NCI-H774 (cell line): ENCODE results near the gene TSR1.

Experiments
- DNase-seq: peaks from one replicate; lab custom pipeline; 2025; lab: John Stamatoyannopoulos, UW

Gene TSR1

DNA sequence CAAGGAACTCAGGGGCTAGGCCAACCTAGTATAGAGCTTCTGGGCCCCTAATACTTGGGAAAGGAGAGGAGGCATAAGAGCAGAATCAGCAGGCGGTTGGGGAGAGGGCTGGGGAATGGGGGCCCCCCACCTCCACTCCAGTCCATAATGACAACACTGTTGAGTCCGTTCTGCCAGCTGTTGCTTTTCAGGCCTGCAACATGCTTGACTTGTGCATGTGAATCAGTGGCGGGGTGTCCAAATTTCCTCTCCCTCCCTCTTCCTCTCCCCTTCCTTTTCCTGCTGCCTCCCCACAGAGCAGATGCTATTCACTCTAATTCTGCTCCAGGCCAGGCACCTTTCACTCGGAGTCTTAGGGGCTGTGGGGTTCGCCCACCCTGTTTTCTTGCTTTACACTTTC is 32.8 kb upstream of the TSR1 start:
- no peak for DNase-seq

- DNase-seq, result no peak
Observed at GRCh38 chr17:2368359-2368758, 32.1 kb upstream of the TSR1 start.

DNA sequence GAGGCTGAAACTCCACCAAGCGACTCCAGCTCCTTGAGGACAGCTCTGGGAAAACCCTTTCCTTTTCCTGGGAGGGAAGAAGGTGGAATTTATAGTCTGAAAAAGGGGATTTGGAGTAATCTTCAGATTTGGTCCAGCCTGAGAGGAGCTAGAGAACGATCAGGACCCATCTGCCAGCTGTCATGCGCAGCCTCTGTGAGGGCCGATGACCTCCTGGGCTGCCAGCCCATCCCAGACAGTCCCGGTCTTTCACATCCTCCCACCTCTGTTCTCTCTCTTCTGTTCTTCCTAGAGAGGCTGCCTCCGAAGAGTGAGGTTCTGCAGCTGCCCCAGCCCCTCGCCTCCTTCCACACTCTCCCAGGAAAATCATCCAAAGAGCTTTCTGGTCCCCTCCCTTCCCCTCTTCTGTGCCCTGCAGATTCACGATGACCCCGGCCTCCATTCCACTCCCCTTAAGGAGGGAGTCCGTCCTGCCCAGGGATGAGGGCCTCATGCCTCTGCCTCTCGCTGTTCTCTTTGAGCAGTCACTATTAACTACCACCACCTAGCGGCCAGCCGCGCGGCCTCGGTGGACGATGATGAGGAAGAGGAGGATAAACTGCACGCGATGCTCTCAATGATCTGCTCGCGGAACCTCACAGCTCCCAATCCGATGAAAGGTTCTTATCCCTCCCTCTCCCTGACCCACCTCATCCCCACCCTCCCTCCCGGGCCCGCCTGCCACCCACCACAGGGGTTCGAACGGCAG is 30.7 kb upstream of the TSR1 start:
- DNase-seq, result no peak

DNA sequence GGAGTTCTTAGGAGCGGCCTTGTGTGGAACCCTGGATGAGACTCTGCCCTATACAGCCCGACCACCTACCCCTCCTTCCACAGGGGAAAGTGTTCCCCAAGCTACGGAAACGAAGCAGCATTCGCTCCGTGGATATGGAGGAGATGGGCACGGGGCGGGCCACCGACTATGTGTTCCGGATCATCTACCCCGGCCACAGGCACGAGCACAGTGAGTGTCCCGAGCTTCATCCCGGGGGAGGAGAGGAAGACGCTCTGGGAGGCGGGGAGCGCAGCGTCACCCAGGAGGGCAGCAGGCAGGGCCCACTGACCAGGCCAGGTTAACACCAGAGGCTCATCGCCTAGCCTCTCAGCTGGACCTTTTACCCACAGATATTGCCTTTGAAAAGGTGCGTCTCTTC is 28.9 kb upstream of the TSR1 start:
- DNase-seq, result no peak

GRCh38 chr17:2364763-2365116 is 28.5 kb upstream of the TSR1 start:
- DNase-seq, result no peak

- no peak for DNase-seq
Observed at GRCh38 chr17:2363851-2364762, 27.9 kb upstream of the TSR1 start.

GRCh38 chr17:2363318-2363717 is 27.1 kb upstream of the TSR1 start:
- no peak for DNase-seq

GRCh38 chr17:2362881-2363280 is 26.6 kb upstream of the TSR1 start:
- DNase-seq, result no peak

- no peak for DNase-seq
Observed at GRCh38 chr17:2362416-2362815, 26.2 kb upstream of the TSR1 start.

DNA sequence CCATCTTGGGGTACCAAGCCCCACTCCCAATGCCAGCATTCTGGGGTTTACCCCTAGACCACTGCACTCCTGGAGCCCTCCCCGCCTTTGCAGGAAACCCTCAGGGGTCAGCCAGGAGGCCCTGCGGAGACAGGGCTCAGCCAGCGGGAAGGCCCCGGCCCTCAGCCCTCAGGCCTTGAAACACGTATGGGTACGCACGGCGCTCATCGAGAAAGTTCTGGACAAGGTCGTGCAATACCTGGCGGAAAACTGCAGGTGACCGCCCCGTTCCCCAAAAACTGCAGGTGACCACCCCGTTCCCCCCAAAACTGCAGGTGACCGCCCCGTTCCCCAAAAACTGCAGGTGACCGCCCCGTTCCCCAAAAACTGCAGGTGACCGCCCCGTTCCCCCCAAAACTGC is 25.8 kb upstream of the TSR1 start:
- DNase-seq, result no peak

GRCh38 chr17:2361010-2361760 is 24.9 kb upstream of the TSR1 start:
- DNase-seq, result no peak

DNA sequence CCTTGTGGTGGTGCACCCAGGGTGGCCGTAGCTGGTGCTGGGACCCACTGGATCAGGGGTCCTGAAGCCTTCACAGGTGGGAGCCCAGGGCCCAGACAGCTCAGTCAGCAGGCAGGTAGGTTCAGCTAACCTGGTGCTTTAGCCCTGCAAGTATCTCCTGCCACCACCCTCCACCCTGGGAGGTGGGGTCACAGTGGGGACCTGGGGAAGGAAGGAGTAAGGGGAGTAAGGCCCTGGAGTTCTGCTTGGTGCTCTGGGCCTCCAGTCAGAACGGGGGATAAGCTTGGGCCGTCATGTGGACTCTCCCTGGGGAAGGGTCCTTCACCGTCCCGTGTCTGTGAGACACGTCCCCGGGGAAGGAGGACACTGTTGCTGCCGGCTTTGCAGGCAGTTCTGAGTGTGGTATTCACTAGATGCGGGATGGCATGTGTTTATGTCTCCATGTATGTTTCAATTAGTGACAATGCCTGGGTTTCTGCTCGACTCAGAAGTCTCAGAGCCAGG is 21.7 kb upstream of the TSR1 start:
- no peak for DNase-seq

DNA sequence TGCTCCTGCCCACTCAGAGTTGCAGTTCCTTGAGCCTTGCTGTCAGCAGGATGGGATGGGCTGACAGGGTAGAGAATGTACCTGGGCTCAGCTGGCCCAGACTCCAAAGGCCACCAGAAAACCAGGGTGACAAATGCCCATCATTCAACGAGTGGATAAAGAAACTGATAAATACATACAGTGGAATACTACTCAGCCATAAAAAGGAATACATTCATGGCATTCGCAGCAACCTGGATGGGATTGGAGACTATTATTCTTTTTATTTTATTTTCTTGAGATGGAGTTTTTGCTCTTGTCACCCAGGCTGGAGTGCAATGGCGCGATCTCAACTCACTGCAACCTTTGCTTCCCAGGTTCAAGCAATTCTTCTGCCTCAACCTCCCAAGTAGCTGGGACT is 21.0 kb upstream of the TSR1 start:
- DNase-seq, result no peak

DNA sequence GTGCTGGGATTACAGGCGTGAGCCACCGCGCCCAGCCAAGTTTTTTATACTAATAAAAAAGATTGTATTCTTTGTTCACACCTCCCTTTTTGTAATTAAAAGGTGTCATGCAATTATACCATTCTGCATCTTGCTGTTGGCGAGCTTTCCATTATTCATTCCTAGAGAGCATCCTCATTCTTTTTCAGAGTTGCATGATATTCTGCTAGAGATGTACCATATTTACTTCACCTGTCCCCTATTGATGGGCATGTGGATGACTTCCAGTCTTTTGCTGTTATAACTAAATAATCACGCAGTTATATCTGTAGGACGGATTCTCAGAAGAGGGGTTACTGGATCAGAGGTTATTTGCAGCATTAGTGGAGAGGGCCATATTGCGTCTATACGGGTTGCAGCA is 18.1 kb upstream of the TSR1 start:
- DNase-seq, result no peak

DNA sequence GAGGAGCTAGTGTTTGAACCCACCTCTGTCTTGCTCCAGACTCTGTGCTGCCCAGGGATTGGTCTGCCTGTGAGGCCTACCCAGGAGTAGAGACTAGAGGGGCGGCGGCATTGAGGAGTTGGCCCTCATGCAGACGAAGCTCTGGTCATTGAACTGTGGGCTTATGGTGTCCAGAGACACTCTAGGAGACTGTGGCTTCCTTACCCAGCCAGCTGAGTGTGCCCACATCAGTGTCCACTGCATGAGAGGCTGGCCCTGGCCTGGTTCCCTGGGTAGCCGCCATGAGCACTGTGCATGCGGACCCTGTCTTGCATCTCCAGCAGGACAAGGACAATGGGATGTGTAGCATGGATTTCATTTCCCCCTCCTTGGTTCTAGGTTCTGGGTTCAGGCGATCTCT is 15.0 kb upstream of the TSR1 start:
- DNase-seq, result no peak

- no peak for DNase-seq
Observed at GRCh38 chr17:2347805-2348685, 11.8 kb upstream of the TSR1 start.

- DNase-seq, result no peak
Observed at GRCh38 chr17:2346475-2346874, 10.2 kb upstream of the TSR1 start.

GRCh38 chr17:2344528-2344927 is 8.3 kb upstream of the TSR1 start:
- no peak for DNase-seq

DNA sequence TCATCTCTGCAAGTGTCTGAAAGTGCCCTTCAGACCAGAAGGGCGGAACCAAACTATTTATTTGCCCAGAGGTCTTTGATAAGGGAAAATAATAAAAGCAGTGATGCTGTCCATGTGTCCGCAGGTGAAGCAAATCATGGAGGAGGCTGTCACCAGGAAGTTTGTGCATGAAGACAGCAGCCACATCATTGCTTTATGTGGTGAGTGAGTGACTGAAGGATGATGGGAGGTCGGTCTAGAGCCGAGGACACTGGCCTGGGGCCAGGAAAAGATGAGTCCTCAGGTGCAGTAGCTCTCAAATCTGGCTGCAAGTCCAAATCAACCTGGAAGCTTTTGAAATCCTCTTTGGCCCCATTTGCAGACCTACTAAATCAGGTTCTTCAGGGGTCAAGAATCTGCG is 7.2 kb upstream of the TSR1 start:
- no peak for DNase-seq

DNA sequence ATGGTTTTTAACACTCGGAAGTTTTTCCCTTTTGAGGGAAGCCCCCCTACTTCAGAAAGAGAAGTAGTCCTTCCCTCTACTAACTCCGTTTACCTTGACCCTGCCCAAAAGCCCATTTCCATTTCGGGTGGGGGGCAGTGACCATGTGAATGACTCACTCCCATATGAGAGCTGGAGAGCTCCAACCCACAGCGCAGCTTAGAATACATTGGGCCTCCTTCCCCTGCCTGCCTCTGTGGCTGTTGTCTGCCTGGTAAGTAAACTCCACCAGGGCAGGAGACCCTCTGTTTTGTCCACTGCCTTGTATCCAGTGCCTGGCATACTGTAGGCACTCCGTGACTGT is 2.0 kb upstream of the TSR1 start:
- DNase-seq, result no peak

DNA sequence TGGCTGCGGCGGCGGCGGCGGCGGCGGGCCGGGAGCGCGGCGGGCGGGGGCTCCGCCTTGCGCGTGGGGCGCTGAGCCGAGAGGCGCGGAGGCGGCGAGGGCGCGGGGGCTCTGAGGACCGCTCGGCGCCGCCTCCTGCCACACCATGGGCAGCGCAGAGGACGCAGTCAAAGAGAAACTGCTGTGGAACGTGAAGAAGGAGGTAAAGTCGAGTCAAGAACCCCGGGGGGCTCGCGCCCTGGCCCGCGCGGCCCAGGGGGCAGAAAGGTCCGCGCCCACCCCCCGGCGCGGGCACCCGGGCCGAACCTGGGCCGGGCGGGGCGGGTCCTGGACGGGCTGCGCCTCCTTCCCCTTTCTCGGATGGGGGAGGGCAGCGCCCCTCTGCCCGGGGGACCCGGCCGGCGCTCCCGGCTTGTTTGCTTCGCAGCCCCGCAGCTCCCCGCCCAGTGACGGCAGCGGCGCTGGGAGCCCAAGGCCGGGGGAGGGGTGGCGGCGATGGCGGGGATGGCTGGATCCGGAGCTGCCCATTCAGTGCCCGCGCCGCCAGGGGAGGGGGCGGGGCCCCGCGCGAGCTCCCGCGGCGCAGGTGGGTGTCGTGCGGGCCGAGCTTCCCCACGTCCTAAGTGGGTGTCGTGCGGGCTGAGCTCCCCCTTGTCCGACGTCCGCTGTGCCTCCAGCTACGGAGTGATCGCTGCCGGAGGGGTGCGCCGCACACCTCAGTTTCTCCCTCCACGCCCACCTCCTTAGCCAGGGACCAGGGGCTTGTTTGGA is 1.5 kb upstream of the TSR1 start:
- DNase-seq, result peak; percentile 31
